ENCODE measurements around the gene INTS13.
"Not testable (repeated sequence)": the region's sequence is repeated elsewhere in the genome, so short reads cannot be mapped to it uniquely, and the experiment has no call there.

Gene INTS13, protein sequence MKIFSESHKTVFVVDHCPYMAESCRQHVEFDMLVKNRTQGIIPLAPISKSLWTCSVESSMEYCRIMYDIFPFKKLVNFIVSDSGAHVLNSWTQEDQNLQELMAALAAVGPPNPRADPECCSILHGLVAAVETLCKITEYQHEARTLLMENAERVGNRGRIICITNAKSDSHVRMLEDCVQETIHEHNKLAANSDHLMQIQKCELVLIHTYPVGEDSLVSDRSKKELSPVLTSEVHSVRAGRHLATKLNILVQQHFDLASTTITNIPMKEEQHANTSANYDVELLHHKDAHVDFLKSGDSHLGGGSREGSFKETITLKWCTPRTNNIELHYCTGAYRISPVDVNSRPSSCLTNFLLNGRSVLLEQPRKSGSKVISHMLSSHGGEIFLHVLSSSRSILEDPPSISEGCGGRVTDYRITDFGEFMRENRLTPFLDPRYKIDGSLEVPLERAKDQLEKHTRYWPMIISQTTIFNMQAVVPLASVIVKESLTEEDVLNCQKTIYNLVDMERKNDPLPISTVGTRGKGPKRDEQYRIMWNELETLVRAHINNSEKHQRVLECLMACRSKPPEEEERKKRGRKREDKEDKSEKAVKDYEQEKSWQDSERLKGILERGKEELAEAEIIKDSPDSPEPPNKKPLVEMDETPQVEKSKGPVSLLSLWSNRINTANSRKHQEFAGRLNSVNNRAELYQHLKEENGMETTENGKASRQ

GRCh38 chr12:26937863-26938700 is at the start of gene INTS13, which contains the start of gene FGFR1OP2:
TSS of gene INTS13 (minus strand) at chr12:26937981. CDS start at chr12:26936803, 1,178 bp downstream.
TSS of gene FGFR1OP2 (plus strand) at chr12:26938470. CDS start at chr12:26954159, 15,689 bp downstream.
- DNase-seq = peak; percentile 100

DNA sequence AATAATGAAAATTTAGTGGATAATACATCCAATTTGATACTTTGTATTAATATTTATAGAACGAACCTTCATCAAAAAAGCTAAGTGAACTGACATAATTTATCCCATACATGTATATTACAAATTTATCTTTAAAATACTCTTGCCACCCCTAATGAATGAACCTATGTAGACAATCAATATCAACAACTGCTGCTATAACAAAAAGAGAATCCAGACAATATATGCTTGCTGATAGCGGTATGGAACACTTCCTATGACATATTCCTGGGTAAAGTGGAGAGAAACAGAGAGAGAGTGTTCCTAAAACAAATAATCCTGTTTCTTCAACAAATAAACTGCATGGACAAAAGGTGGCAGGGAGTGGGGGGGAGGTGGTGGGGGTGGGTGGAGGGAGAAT is 45.1 kb upstream of the INTS13 start:
- no peak for DNase-seq

DNA sequence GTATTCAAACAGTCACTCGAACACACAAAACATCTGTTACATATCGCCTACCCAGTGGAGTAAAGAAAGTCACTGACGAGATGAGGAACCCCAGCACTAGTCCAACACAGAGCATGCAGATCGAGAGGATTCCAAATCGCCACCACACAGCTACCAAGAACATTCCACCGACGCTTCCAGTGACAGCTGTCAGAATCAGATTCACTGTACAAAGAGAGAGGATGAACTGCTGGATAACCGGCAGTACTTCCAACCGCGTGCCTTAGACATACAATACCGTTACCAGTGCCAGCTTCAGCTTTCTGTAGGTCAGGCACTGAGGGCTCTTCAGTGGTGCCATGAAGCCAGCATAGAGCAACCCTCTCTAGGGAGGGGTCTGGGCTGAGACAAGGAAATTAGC is 42.0 kb upstream of the INTS13 start:
- DNase-seq = no peak

DNA sequence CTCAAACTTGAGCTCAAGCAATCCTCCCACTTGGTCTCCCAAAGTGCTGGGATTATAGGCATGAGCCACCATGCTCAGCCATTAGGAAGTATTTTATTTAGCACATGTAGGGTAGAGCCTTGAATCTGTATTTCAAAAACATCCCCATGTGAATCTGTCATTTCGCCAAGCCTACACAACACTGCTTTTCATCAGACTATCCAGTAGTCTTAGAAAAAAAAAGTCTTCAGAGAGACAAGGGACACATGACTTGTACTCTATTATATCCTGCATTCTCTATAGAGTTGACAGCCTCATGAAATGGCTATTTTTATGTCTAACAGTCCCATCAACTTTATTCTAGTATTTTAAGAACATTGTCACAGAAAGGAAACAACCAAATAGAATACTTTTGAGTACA is 41.0 kb upstream of the INTS13 start:
- no peak for DNase-seq

- DNase-seq = no peak
Measured at GRCh38 chr12:26976687-26977086, 38.9 kb upstream of the INTS13 start.

- no peak for DNase-seq
Measured at GRCh38 chr12:26971963-26972362, 34.2 kb upstream of the INTS13 start.

DNA sequence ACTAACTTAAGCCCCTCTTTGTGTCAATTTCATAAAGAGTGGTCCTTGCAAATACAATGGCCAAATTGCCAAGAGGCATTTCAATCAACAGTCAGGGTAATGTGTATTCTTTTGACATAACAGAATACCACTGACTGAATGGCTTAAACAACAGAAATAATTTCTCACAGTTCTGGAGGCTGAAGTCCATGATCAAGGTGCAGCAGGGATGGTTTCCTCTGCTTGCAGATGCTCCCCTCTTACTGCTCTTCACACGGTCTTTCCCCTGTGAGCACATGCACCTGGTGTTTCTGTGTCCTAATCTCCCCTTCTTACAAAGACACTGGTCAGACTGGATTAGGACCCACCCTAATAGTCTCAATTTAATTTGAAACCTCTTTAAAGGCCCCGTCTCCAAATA is 32.4 kb upstream of the INTS13 start:
- DNase-seq = no peak

DNA sequence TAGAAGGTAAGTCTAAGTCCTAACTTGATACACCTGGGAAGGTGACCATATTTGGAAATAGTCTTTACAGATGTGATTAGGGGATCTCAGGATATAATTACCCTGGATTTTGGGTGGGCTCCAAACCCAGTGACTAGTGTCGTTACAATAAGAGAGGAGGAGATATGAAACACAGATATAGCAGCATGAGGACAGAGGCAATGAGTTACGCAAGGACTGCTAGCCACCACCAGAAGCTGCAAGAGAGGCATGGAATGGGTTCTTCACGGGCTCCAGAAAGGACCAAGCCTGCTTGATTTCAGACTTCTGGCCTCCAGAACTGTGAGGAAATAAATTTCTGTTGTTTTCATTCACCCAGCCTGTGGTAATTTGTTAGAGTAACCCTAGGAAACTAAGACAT is 29.1 kb upstream of the INTS13 start:
- no peak for DNase-seq

GRCh38 chr12:26963413-26963812 is 25.6 kb upstream of the INTS13 start:
- no peak for DNase-seq

GRCh38 chr12:26961803-26962202 is 24.0 kb upstream of the INTS13 start:
- no peak for DNase-seq

DNA sequence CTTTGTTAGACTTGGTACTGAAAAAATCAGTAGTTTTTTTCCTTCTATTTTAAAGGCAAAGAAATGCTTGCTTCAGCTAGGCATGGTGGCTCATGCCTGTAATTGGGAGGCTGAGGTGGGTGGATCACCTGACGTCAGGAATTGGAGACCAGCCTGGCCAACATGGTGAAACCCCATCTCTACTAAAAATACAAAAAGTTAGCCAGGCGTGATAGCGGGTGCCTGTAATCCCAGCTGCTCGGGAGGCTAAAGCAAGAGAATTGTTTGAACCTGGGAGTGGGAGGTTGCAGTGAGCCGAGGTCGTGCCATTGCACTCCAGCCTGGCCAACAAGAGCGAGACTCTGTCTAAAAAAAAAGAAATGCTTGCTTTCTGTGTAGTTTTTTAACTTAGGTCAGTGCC is 23.6 kb upstream of the INTS13 start:
- not testable (repeated sequence) for DNase-seq

DNA sequence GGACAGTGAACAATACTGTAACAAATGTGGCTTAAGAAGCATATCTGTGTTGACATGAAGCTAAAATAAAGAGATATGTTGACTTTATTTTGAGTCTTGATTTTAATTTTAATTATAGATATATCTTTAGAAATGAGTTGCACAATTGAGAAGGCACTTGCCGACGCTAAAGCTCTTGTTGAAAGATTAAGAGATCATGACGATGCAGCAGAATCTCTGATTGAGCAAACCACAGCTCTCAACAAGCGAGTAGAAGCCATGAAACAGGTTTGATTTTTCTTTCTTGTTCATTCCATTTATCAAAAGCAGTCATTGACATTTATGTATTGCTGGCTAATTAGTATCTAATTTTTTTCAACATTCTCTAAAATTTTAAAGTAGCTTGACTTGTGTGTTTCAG is 16.2 kb upstream of the INTS13 start:
- no peak for DNase-seq

DNA sequence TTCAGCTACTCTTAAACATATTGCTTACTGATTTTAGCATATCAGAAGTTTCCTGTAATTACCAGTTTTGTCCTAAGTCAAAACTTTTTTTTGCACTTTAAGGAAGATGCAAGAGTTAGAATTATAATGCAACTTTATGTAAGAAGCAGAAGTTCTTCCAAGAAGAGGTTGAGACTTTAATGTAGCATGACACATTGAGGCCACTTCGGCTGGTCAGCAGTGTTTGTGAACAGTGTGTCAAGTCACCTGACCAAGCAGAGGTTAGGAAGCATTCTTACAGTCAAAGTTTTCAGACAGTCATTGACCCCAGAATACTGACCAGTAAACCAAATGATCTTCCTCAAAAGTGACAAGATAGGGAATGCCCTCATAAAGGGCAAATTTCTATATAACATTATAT is 15.7 kb upstream of the INTS13 start:
- no peak for DNase-seq

- DNase-seq = no peak
Measured at GRCh38 chr12:26948309-26948708, 10.5 kb upstream of the INTS13 start.

DNA sequence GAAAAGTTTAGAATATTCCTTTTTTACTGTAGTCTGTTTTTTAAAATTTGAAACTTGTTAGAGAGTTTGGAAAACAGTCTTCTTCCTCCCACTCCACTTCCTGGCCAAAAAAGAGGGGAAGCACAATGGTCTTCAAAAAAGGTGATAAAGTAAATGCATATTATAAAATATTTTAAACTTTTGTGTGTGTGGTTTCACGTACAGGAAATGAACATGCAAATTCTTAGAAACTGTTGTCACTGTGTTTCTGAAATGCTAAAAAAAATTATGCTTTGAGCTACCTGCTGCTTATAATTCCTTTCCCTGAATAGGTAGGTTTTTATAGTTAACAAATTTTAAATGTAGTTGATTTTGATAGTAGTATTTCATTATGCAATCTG is 3.4 kb upstream of the INTS13 start:
- DNase-seq = no peak

DNA sequence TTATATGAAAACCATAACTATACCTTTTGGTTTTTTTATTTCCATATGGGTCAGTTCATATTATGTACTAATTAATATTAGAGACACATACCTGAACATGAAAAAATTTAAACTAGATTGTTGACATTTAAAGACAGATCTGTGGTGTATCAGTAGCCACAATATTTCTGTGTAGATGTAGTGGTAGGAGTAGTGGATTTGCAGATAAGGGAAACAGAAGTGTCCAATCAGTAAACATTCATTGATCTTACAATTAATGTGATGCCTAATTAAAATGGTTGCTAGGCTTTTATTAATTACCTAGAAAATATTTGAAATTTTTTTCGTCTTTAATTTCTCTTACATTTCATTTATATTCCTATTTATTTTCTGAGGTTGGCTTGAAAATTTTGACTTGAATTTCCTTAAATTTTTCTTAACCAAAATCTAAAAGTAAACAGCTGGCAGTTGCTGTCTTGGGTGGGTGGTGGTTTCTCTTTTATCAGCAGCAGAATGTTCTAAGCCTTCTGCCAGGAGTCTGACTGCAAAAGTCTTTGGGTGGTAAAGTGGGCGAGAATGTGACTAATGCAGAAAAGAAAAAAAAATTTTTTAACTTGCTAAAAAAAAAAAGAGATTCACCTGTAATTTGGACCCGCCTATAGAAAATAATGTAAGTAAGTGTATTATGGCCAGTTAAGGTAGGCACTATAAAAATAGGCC is 2.9 kb upstream of the INTS13 start:
- no peak for DNase-seq

DNA sequence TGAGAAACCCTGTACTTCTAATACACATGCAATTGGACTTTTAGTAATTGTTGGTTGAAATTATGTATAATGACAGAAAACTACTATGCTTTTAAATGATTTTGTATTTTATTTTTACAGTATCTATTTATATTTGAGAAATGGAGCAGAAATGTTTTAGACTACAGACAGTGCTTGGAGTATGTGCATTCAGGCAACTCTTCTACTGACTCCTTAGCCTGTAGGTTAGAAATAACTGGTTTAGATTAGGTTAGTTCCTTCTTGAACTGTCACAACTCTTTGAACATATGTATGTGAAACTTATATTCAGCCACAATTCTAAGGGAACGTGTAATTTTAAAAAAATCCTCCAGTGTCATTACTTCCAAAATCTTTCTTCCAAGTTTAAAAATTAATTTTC is 2.2 kb upstream of the INTS13 start:
- no peak for DNase-seq

DNA sequence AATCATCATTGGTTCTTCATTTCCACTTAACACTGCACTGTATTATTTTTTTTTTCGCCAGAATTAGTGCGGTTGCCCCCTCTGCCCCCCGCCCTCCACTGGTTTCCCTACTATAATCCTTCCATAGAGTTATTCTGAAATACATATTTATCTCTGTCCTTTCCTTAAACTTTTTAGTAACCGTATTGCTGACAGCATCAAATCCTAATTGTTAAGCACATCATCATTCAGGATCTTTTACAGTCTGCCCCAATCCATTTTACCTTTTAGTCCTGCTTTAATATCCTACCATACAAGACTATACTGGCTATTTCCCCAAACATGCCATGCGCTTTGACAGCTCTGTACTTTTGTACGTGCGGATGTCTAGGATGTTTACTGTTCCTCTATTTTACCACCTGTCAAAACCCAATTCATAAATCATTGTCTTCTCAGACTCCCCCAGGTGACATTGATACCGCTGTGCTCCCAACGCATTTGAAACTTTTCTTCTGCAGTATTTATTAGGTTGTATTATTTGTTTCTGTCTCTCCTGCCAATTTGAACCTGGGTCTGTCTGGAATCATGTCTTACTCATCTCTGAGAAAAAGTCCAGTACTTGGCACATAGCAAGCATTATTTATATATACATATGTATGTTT is 1.5 kb upstream of the INTS13 start:
- DNase-seq = peak; percentile 41

DNA sequence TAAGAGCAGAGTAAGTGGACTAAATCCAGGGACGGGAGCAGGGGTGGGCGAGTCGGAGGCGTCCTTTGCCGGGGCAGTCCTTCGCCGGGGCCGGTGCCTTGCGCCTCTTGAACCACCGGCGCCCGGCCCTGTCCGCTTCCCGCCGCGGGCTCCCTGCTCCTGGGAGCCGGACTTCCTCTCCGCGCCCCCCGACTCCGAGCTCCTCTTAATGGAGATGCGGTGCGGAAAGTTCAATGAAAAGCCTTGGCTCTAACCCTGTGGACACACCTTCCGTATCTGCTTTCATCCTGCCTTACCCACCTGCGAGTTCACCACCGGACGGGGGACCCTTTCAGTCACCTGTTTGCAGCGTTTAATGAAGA is 901 bp upstream of the INTS13 start:
- peak; percentile 90 for DNase-seq

DNA sequence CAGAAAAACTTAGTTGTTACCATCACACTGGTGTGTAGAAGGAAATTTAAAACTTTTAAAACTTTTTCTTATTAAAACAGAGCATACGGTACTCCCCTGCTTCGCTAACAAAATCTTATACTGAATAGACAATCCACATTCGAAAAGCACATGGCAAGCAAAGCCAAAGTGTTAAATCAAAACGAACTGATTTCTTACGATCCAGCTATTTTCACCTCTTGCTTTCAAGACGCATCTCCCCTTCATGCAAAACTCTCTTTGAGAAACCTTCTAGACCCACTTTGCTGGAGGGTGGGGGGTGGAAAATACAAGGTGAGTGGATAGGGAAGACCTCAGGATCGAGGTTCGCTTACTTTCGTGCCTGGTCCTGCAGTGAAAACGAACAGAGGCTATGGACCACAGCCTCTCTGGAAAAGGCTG is 328 bp downstream of the INTS13 start:
- no peak for DNase-seq

DNA sequence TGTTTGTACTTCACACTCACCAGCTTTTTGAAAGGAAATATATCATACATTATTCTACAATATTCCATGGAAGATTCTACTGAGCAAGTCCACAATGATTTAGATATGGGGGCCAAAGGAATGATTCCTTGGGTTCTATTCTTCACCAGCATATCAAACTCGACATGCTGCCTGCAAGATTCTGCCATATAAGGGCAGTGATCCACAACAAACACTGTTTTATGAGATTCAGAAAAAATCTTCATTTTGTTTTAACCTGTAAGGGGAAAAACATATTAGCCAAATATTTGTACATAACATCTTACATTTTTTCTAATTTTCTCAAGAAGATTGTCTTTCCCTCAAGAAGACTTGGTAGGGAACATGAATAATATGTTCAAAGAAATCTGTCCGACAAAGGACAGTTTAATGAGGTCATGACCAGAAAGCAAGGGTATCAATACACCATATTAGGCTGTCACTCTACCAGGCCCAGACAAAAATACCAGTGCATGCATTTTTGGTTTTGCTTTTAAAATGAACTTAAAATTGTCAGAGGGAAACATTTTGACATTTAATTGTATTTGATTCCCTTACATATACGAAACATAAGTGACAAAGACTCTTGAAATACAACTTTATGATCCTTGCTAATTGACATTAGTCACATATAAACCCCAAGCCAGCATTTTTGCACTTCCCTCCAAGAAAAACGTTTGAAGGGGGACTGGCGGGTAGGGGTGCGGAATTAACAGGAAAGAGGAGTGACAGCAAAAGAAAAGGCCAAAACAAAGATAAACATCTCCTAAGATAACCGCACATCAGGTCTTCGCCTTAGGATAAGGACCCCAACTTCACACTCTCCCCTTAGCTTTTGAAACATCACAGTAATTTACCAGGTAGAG is 980 bp downstream of the INTS13 start:
- peak; percentile 47 for DNase-seq

All from DMS53 (cell line).